GM18870 (cell line): ENCODE results near the gene DNAL4.

ENCODE experiments used
- ATAC-seq: cut with Tn5 transposase; IDR thresholded peaks from one replicate; pipeline ENCODE4 v1.9.1; 2021; ENCODE audit warnings: moderate library complexity; ENCODE audit not compliant: unreplicated experiment

DNAL4 gene, protein sequence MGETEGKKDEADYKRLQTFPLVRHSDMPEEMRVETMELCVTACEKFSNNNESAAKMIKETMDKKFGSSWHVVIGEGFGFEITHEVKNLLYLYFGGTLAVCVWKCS

DNA sequence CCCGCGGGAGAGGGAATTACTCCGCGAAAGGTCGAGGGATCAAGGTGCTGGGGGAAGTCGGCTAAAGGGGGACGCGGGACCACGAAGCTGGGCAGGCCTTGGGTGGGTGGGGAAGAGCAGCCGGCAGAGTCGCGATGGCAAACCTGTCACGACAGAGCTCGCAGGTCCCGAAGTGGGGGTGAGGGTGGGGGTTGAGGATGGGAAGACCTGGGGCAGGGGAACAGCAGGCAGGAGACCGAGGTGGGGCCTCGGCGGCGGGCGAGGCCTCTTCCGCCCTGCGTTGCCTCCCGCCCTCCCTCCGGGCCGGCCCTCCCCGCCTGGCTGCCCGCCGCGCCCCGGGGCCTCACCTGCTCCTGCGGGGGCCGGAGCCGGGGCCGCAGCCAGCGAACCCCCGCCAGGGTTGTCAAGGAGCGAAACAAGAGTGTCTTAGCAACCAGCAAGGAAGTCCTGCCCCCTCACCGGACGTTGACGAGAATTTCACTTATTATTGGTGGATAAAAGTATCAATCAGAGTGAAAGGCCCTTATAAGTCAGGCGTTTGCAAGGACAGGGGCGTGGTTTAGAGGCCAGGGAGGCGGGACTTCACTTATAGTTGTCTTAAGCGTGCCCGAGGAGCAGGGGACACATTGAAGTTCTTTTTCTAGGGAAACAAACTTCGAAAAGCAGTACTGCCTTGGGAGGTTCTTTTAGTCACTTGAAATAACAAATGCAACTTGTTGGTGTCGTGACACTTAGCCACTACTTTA is at the start of gene DNAL4:
Gene DNAL4 (minus strand): TSS at position 423 of the 746 bp plus-strand sequence. CDS start 11,412 bp downstream, outside the sequence.
- ATAC-seq: peak; percentile 89

DNA sequence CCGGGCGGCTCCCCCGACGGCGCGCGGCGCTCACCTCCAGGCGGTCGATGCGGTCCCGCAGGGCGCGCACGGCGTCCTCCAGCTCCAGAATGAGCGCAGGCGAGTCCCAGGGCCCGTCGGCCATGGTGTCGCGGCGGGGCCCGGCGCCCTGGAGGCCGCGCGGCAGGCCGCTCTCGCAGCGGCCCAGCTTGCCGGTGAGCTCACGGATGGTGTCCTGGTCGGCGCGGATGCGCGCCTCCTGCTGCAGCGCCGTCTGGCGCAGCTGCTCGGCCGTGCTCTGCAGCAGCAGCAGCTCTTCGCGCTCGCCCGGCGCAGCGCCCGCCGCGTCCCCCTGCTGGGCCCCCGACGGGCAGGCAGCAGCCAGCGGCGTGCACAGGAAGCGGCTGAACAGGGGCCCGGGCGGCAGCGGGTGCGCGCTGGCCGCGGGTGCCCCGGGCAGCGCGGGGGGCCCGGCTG is 49.3 kb upstream of the DNAL4 start:
- ATAC-seq: no peak

DNA sequence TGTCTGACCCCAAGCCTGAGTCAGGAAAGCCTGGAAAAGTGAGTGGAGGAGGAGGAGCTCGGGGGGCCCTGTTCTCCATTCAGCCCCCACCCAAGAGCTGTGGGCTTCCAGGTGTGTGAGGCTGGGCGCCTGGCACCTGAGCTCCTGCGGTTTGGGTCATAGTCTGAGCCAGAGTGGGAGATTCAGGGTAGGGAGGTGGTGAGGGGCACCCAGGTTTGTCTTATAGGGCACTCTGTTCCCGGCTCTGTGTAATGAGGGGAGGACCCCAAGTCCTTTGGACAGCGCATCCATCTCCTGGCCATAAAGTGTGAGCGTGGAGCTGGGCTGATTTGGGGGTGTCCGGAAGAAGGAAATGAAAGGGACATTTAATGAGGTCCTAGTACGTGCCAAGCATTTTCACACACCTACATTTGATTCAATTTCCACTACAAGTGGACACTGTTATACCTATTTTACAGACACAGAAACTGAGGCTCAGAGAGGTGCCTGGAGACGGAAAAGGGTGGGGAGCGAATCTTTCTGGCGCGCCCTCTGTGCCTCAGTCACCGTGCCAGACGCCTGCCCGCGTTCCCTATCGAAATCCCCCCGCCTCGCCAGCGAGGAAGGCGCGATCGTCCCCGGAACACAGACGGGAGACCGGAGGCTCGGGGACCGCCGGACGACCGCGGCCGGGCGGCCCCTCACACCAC is 48.7 kb upstream of the DNAL4 start:
- ATAC-seq: no peak

DNA sequence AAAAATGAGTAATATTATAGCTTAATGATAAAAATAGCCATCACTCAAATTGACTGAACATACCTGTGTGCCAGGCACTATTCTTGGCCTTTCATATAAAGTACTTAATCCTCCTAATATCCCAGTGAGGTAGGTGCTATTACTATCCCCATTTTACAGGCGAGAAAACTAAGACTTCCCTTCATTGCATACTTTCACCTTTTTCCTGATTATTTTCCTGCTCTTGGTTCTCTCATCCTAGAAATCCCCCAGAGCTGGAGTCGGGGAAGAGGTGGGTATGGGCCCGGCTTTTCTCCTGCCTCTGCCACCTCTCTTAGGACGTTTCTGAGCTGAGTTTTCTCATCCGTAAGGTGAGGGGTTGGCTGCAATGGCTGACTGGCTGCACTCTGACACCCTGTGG is 47.7 kb upstream of the DNAL4 start:
- no peak for ATAC-seq

DNA sequence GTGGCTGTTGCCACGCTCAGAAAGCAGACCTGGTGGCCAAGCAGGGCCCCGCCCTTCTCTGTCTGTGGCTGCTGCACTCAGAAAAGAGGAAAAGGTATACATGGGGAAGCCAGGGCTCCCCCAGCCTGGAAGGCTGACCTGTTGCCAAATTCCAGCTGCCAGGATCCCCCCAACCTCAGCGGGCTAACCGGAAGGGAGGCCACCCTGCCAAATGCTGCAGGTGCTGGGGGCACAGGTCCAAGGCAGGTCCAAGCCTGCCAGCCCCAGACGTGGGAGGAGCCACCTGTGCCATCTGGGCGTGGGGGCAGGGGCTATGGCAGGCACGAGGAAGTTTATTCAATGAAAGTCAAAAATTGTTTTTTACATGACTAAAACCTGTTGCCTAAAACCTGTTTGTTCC is 47.3 kb upstream of the DNAL4 start:
- ATAC-seq: no peak

DNA sequence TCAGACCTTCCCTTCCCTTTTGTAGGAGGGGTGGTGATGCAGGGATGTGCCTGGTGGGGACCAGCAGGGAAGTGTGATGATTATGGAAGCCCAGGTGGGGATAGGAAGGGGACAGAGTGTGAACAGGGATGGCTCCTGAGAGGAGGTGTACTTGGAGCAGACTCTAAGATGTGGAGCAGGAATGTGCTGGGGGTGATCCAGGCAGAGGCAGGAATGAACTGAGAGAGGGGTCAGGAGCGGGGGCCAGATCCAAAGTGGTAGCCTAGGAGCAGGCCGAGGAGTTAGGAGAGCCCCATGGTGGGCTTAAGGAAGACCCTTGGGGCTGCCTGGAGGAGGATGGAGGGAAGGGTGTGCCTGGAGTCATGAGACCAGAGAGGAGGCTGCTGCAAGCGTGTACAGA is 46.2 kb upstream of the DNAL4 start:
- no peak for ATAC-seq

DNA sequence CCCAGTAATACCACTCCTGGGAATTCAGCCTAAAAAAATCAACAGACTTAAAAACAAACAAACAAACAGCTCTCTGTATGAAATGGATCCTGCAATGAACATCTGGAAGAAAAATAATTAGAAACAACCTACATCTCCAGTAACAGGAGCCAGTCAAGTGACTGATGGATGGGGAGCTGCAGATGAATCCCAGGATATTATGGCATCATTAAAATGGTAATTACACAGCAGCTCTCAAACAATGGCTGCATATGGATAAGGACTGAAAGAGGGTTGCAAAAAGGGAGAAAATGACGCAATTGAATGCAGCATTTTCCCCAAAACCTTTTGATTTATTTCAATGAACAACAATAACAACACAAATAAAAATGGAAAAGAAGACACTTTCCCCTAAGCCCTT is 45.7 kb upstream of the DNAL4 start:
- ATAC-seq: no peak

DNA sequence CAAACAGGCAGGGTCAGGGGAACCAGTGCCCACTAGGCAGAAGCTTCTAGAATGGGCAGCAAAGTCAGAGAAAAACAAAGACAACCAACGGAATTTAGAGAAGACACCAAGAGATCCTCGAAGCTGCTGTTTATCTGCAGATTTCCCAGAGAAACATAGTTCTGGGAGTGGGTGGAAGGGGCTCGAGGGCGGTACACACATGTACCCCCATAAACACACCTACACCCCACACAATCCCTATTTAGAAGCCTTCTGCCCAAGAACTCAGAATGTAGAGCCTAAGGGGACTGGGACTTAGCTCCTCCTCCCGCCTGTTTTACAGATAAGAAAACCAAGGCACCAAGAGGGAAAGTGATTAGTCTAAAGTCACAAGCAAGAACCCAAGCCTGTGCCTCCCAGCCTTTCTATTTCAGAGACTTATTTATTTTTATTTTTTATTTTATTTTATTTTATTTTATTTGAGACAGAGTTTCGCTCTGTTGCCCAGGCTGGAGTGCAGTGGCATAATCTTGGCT is 43.5 kb upstream of the DNAL4 start:
- no peak for ATAC-seq

DNA sequence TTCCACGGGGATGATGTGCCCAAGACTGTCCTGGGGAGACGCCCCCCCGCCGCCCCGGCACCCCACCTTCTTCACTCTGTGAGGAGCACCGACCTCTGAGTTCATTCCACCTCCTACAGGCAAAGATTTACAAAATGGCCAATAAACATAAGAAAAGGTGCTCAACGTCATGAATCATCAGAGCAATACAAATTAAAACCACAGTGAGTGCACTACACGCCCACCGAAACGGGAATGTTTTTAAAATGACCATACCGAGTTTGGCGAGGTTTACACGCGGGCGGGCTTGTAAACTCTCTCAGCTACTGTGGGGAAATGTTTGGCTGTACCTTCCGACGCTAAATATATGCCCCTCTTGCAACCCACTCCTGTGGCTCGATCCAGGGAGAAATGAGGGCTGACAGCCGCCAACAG is 42.0 kb upstream of the DNAL4 start:
- ATAC-seq: no peak

DNA sequence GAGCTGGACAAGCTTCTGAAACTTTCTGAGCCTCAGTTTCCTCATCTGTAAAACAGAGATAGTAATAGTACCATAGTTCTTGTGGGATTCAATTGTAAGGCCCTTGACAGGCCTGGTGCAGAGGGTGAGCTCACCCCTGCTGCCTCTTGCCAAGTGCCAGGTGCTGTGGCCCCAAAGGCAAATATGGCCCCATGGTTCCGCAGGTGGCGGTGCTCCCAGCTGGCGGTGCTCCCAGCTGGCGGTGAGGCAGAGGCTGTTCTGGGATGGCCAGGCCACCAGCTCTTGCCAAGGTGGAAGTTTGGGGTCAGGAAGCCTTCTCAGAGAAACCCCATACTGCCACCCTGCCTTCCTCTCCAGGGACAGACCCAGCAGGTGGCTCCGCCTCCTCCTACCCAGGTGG is 41.0 kb upstream of the DNAL4 start:
- no peak for ATAC-seq

DNA sequence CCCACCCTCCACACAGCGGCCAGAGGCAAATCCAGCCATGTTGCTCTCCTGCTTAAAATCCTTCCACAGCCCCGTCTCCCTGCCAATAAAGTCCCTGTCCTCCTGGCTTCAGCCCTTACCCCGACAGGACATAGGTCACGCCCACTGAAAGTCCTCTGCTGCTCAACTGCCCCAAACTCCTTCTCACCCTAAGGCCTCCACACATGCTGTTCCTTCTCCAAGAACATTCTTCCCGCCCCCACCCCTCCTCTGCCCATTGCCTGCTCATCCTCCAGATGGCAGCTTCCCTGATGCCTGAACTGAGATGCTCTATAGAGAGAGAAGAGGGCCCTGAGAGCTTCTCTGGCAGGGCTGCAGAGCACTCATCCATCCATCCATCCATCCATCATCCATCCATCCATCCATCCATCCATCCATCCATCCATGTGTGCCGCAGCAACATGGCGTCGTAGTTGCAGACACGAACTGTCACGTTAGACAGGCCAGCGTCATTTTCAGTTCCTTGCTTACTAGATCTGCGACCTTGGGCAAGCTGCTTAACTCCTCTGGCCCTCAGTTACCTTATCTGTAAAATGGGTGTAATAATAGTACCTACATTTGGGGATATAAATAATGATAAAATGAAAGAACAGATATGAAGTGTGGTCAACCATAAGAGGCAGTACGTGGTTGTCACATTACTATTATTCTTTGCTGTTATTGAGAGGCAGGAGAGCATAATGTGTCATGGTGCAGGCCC is 40.4 kb upstream of the DNAL4 start:
- no peak for ATAC-seq

DNA sequence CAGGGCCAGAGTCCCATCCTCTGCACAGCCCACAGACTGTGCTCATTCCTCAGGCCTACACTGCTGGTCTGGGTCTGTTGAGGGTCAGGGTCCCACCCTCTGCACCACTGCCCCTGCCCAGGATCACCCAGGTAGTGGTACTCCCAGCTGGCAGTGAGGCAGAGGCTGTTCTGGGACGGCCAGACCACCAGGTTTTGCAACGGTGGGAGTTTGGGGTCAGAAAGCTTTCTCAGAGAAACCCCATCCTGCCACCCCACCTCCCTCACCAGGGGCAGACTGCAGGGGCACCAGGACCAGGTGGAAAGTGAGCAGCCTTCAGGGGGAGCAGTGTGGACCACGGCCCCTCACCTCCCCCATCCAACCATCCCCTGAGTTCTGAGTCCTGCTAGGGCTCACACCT is 39.1 kb upstream of the DNAL4 start:
- no peak for ATAC-seq

DNA sequence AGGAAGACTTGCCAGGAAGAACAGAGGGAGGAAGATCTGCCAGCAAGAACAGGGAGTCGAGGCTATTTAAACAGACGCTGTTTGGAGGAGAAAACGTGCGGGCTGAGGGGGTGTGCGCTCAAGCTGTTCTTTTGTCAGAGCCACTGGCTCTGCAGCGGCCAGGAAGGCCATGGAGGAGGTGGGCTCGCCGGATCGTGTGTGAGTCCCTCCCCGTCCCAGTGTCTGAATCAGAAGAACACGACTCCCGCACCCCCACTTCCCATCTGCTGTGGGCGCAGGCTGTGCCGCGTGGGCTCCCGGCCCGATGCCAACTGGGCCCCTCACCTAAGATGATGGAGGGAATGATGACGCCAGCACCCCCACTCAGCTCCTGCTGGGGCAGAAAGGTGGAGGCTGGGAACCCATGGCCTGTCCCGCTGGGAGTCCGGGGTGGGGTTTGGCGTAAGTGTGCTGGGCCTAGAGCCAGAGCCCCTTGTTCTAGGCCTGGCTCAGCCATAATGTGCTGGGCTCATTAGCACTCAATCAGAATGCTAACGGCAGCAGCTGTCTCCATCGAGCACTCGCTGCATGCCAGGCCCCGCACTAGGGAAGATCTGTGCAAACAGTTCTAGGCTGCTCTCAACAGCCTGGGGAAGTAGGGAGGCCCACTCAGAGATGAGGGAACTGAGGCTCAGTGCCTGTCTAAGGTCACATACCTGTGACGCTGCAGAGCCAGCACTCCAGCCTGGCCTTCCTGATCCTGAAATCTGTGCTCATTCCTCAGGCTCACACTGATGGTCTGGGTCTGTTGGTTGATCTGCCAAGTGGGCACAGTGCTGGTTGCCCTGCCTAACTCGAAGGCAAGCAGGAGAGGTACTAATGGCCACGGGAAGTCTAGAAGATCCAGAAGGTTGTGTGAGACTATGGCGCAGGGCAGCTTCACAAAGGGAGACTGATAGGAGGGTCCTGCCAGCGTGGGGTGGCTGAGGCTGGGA is 38.3 kb upstream of the DNAL4 start:
- no peak for ATAC-seq

DNA sequence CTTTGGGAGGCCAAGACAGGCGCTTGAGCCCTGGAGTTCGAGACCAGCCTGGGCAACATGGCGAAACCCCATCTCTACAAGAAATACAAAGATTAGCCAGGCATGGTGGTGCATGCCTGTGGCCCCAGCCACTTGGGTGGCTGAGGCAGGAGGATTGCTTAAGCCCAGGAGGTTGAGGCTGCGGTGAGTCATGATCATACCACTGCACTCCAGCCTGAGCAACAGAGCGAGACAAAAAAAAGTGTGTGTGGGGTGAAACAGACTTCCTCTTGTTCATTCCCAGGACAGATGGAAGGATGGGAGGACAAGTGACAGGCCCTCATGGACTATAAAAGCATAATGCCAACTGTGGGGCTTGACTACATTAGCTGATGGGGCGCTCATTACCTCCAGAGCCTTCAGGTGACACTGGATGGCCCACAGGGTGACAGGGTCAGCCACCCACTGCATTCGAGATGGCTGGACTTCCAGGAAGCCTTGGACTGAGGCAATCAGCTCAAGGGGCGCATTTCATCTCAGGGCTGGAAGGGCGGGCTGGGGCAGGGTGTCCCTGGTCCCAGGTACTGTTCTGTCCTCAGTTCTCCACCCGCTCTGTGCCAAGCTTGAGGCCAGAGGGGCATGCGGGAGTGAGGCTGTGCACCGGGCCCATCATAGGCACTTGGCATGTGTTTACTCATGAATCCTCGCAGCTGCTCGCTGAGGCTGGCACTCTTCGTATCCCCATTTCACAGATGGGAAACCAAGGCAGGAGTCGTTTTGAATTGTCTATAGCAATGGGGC is 37.4 kb upstream of the DNAL4 start:
- ATAC-seq: no peak

DNA sequence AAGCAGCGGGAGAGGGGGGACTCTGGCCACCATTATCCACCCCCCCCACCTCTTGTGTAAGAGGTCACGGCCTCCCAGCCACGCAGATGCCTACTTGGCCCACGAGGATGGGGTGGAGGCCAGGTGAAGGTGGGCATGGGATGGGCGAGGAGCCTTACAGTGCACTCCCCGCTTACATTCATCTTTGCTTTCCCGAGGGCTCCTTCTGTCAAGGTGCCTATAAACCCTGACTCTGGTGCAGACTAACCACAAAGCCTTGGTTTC is 36.8 kb upstream of the DNAL4 start:
- no peak for ATAC-seq

DNA sequence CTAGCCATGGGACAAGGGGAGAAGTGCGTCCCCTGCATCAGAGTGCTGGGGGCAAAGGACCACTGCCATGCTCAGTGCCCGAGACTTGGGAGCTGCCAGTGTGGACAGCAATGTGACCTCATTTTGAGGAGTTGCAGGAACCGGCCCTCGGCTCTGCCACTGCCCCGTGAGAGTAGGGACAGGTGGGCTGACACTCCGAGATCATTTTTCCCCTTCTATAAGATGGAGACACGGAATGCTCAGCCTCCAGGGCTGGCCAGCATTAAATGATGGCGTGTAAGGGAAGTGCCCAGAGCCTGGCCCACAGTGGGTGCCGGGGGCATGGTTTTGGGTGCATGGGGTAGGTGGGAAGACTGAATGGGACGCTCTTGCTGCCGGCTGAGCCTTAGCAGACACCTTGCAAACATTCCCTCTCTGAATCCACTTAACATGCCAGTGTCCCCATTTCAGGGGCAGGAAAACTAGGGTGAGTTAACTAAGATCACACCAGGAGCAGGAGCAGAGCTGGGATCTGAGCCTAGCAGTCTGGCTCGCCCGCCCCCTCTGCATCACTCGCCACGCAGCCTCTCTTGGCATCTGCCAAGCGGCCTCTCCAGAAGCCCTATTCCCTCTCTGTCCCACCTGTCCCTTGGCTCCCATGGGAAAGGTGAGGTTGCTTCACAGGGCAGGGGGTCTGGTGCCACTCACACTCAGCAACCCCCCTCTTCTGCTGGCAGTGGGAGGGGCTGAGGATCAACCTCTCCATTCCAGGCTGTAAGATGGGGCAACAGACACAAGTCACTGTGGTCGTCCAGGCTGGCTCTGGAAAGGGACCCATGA is 36.3 kb upstream of the DNAL4 start:
- ATAC-seq: no peak

DNA sequence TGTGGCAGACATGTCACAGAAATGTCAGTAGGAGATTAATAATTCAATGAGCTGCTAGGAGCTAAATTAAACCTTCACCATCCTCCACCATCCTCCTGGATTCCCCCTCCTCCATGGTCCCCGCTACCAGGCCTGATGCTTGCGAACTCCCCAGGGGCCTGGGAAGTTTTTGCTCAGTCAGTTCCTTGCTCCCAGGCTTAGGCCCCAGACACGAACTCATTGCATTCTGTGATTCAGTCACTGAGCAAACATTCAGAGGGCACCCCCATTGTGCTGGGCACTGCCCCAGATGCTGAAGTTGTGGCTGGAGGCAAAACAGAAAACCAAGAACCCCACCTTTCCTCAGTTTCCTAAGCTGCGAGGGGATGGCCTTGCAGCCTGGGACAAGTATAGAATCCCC is 35.5 kb upstream of the DNAL4 start:
- no peak for ATAC-seq

DNA sequence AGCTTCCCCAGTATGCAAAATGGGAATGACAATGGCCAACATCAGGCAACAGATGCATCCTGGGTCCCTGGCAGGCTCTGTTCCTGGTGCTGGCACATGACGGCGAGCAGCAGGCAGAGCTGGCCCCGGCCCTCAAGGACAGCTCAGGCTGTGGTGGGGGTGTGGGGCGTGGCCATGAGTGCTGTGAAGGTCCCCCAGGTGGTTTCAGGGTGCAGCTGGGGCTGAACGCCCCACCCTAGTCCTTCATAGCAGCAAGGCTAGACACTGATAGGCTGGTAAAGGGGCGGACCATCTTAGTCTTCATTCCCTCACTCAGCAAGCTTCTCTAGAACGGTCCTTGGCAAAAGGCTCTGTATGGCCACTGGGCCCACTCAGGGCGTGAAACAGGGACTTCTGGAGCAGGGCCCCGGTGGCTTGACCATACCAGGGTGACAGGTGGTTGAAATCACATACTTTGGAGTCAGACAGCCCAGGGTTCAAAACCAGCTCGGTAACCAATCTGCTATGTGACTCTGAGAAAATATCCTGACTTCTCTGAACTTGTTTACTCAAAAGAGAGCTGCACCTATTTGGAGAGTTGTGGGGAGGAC is 34.8 kb upstream of the DNAL4 start:
- no peak for ATAC-seq

DNA sequence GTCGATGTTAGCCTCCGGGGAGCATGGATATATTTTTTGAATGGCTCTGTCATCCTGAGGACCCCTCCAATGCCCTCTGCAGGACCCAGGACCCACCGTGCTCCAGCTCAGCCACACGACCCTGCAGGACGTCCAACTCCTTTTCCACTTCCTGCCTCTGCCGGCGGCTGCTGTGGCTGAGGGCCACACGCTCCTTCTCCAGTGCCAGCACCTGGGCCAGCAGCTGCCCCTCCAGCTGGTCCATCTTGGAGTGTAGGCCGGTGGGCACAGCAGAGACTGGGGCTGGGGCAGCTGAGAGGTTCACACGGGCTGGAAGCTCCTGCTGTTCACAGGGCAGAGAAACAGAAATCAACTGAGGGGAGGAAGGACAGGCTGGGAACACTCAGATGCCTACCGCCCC is 34.2 kb upstream of the DNAL4 start:
- no peak for ATAC-seq
